GM23338 (cell line): ENCODE data around the gene AKAP8L. TPM values are rescaled to one million over a fixed set of nuclear protein-coding genes. Genes with fewer than 3 reads are reported as not detected.

ENCODE experiments used
- ATAC-seq: fragments of 200-7000 bp; cut with Tn5 transposase; 3 replicates; pipeline ENCODE4 v1.9.1; 2020
- DNase-seq: peaks from one replicate; pipeline ENCODE4 v3.0.0-alpha.2; 2015; ENCODE audit warnings: low spot score
- H2AFZ ChIP-seq: fragments of 200-600 bp; sonication (generic); 2 replicates; pipeline ENCODE4 v1.8.0; 2016; ENCODE audit warnings: antibody characterized with exemption, mild to moderate bottlenecking, moderate library complexity
- H3F3A ChIP-seq: fragments of 200-600 bp; sonication (generic); replicated peaks from 2 replicates; pipeline ENCODE4 v1.8.0; 2017; ENCODE audit warnings: antibody characterized with exemption, mixed run types, low read depth
- H3K27ac ChIP-seq: fragments of 200-600 bp; sonication (generic); 2 replicates; pipeline ENCODE4 v1.6.1; 2016; ENCODE audit warnings: low read depth
- H3K27me3 ChIP-seq: fragments of 200-600 bp; sonication (generic); 2 replicates; pipeline ENCODE4 v1.8.0; 2016; ENCODE audit warnings: mild to moderate bottlenecking, mixed run types, moderate library complexity; ENCODE audit not compliant: insufficient read depth
- H3K36me3 ChIP-seq: fragments of 200-600 bp; sonication (generic); 2 replicates; pipeline ENCODE4 v1.8.0; 2016; ENCODE audit warnings: mild to moderate bottlenecking; ENCODE audit not compliant: insufficient read depth
- H3K4me1 ChIP-seq: fragments of 200-600 bp; sonication (generic); 2 replicates; pipeline ENCODE4 v1.8.0; 2016; ENCODE audit warnings: mild to moderate bottlenecking, moderate library complexity; ENCODE audit not compliant: insufficient read depth
- H3K4me2 ChIP-seq: fragments of 200-600 bp; sonication (generic); 2 replicates; pipeline ENCODE4 v1.7.1; 2017; ENCODE audit warnings: mixed run types
- H3K4me3 ChIP-seq: fragments of 200-600 bp; sonication (generic); 2 replicates; pipeline ENCODE4 v1.6.1; 2016; ENCODE audit warnings: mixed run types
- H3K79me2 ChIP-seq: fragments of 200-600 bp; sonication (generic); replicated peaks from 2 replicates; pipeline ENCODE4 v1.8.0; 2017; ENCODE audit warnings: mild to moderate bottlenecking; ENCODE audit not compliant: insufficient read depth
- H3K9me2 ChIP-seq: fragments of 200-600 bp; sonication (generic); 2 replicates; pipeline ENCODE4 v1.8.0; 2017; ENCODE audit not compliant: insufficient read depth
- H4K20me1 ChIP-seq: fragments of 200-600 bp; sonication (generic); replicated peaks from 2 replicates; pipeline ENCODE4 v1.8.0; 2017; ENCODE audit warnings: mild to moderate bottlenecking; ENCODE audit not compliant: insufficient read depth
- H3K27ac Mint-ChIP-seq: 2 replicates; pipeline ENCODE4 v1.8.0; 2020; ENCODE audit warnings: inconsistent platforms, mild to moderate bottlenecking, moderate library complexity, mixed read lengths
- H3K27me3 Mint-ChIP-seq: 3 replicates; pipeline ENCODE4 v1.8.0; 2022; ENCODE audit warnings: low read depth, mild to moderate bottlenecking, moderate library complexity, mixed read lengths, inconsistent platforms; ENCODE audit not compliant: insufficient read depth, poor library complexity
- H3K36me3 Mint-ChIP-seq: 3 replicates; pipeline ENCODE4 v1.8.0; 2021; ENCODE audit warnings: low read depth, mild to moderate bottlenecking, inconsistent platforms, moderate library complexity, mixed read lengths
- H3K4me1 Mint-ChIP-seq: 3 replicates; pipeline ENCODE4 v1.8.0; 2020; ENCODE audit warnings: mild to moderate bottlenecking, inconsistent platforms, mixed read lengths
- H3K4me3 Mint-ChIP-seq: 3 replicates; pipeline ENCODE4 v1.8.0; 2021; ENCODE audit warnings: moderate library complexity, mild to moderate bottlenecking, inconsistent platforms, mixed read lengths
- H3K9me3 Mint-ChIP-seq: 3 replicates; pipeline ENCODE4 v1.8.0; 2020; ENCODE audit warnings: moderate library complexity, mild to moderate bottlenecking, inconsistent platforms, mixed read lengths
- CREB1 ChIP-seq: fragments of 250-450 bp; sonication (Bioruptor Pico); IDR thresholded peaks from 2 replicates; pipeline ENCODE4 v1.5.0; 2020; ENCODE audit warnings: low read depth, mild to moderate bottlenecking, moderate library complexity
- CTCF ChIP-seq, 2 experiments: fragments of 200-600 bp in 1 of 2; sonication (generic) in 1 of 2; conservative IDR thresholded peaks; 2 replicates each; pipeline versions ENCODE4 v1.5.1 to v1.6.1; 2016 to 2017; ENCODE audit warnings: antibody characterized with exemption in 2 of 2, low read depth in 2 of 2, mild to moderate bottlenecking in 2 of 2, moderate library complexity in 1 of 2
- ETS1 ChIP-seq: IDR thresholded peaks from 2 replicates; pipeline ENCODE4 v1.6.1; 2016; ENCODE audit warnings: antibody characterized with exemption
- EZH2 ChIP-seq: fragments of 200-600 bp; sonication (generic); IDR thresholded peaks from one replicate; pipeline ENCODE4 v1.8.0; 2017; ENCODE audit warnings: antibody characterized with exemption, mild to moderate bottlenecking, low read depth; ENCODE audit not compliant: unreplicated experiment
- EZH2phosphoT487 ChIP-seq: fragments of 200-600 bp; sonication (generic); IDR thresholded peaks from one replicate; pipeline ENCODE4 v1.8.1; 2018; ENCODE audit warnings: antibody characterized with exemption; ENCODE audit not compliant: unreplicated experiment
- JUNB ChIP-seq: IDR thresholded peaks from one replicate; pipeline ENCODE4 v1.6.1; 2016; ENCODE audit warnings: antibody characterized with exemption; ENCODE audit not compliant: unreplicated experiment
- NANOG ChIP-seq: IDR thresholded peaks from 2 replicates; pipeline ENCODE4 v1.6.1; 2016; ENCODE audit warnings: antibody characterized with exemption, borderline replicate concordance
- POLR2AphosphoS5 ChIP-seq: IDR thresholded peaks from 2 replicates; pipeline ENCODE4 v1.6.1; 2016; ENCODE audit warnings: antibody characterized with exemption, low read depth
- REST ChIP-seq: IDR thresholded peaks from one replicate; pipeline ENCODE4 v1.6.1; 2018; ENCODE audit warnings: antibody characterized with exemption; ENCODE audit not compliant: unreplicated experiment
- STAT1 ChIP-seq: IDR thresholded peaks from one replicate; pipeline ENCODE4 v1.6.1; 2016; ENCODE audit warnings: antibody characterized with exemption; ENCODE audit not compliant: unreplicated experiment
- ZNF114 ChIP-seq: fragments of 250-450 bp; sonication (Bioruptor Pico); IDR thresholded peaks from 2 replicates; pipeline ENCODE4 v1.5.0; 2020; ENCODE audit warnings: mild to moderate bottlenecking, moderate library complexity
- ZNF331 ChIP-seq: fragments of 250-450 bp; sonication (Bioruptor Pico); IDR thresholded peaks from 2 replicates; pipeline ENCODE4 v1.5.0; 2020; ENCODE audit warnings: low read depth, mild to moderate bottlenecking, moderate library complexity
- ZNF462 ChIP-seq: fragments of 250-450 bp; sonication (Bioruptor Pico); IDR thresholded peaks from 2 replicates; pipeline ENCODE4 v1.5.0; 2020; ENCODE audit warnings: mild to moderate bottlenecking, moderate library complexity
- polyA plus RNA-seq: library from polyadenylated mRNA; unstranded; fragments of >200 nt; fragmentation: Nextera tagmentation; extraction: Ambion mirVana; gene quantifications from 2 replicates; pipeline ENCODE4 v1.2.1, GENCODE V29; 2016
- total RNA-seq: library from RNA; depleted of rRNA; stranded (reverse); fragments of >200 nt; shearing (Covaris generic); gene quantifications from 2 replicates; pipeline ENCODE4 v1.2.3, GENCODE V29; 2014

AKAP8L gene
- total and polyA plus RNA-seq, 2 experiments from 2014 or later: 78.8 to 165 TPM

- TF ChIP-seq JUNB: no peak
- no peak for TF ChIP-seq EZH2
- TF ChIP-seq STAT1: no peak
Observed at GRCh38 chr19:15358918-15359317, 59.9 kb downstream of the AKAP8L start (continued).

GRCh38 chr19:15357906-15358305, 60.9 kb downstream of the AKAP8L start:
- 0 out of 2 replicates have a peak, but pooled peaks cover 8% of the 10 kb centered on the region for H3F3A ChIP-seq
- no peaks in the 10 kb centered on the region for H3K4me1 Mint-ChIP-seq
- H3K27ac Mint-ChIP-seq: no peak overlapping the region
- no peak overlapping the region for H3K4me3 ChIP-seq
- H3K27me3 Mint-ChIP-seq: peaks cover 8% of the 10 kb centered on the region
- peaks cover 64% of the 10 kb centered on the region for H3K36me3 ChIP-seq
- no peak overlapping the region for H3K4me2 ChIP-seq
- H3K4me3 Mint-ChIP-seq: no peak overlapping the region
- no peaks in the 10 kb centered on the region for H3K9me2 ChIP-seq
- no peak for ATAC-seq
- peaks cover 82% of the 10 kb centered on the region for H3K36me3 Mint-ChIP-seq
- peaks cover 11% of the 10 kb centered on the region for H3K9me3 Mint-ChIP-seq
- H3K79me2 ChIP-seq: no peaks in the 10 kb centered on the region
- no peak overlapping the region for H2AFZ ChIP-seq
- no peak for DNase-seq
- TF ChIP-seq ETS1: no peak
- TF ChIP-seq EZH2: no peak
- TF ChIP-seq CTCF (conservative IDR thresholded peaks at IDR 0.05; ENCODE audit: low read depth in 2 of 2): no peak
- no peak for TF ChIP-seq ZNF331 (CRISPR knock-in tag)
- no peak for TF ChIP-seq EZH2phosphoT487
- no peak for TF ChIP-seq NANOG
- TF ChIP-seq REST: no peak
- TF ChIP-seq JUNB: no peak
- TF ChIP-seq CREB1 (CRISPR knock-in tag): no peak
- TF ChIP-seq STAT1: no peak
- TF ChIP-seq ZNF114 (CRISPR knock-in tag): no peak
- TF ChIP-seq POLR2AphosphoS5: no peak
- no peak for TF ChIP-seq ZNF462 (CRISPR knock-in tag)
- no peaks in the 10 kb centered on the region for H3K27me3 ChIP-seq
- H3K27ac ChIP-seq: no peak overlapping the region
- H4K20me1 ChIP-seq: peaks cover 3% of the 10 kb centered on the region; the same call in 1 of the 2 replicates
- no peaks in the 10 kb centered on the region for H3K4me1 ChIP-seq
